ENCODE measurements around the gene TLE4. TPM values are rescaled to one million over a fixed set of nuclear protein-coding genes. Genes with fewer than 3 reads are reported as not detected.
"Not testable (repeated sequence)": the region's sequence is repeated elsewhere in the genome, so short reads cannot be mapped to it uniquely, and the experiment has no call there.

Gene TLE4
- polyA plus RNA-seq, 1 donor (not counting 4 experiments of a cell fraction or from before 2014, with no cell fraction given) = 14.7 TPM

GRCh38 chr9:79604149-79604548, 32.4 kb downstream of the TLE4 start:
- no peaks in the 10 kb centered on the region for H3K9me1 ChIP-seq (ENCODE audit: control insufficient read depth, extremely low read depth, insufficient read depth, low read length)
- no peaks in the 10 kb centered on the region for H4K20me1 ChIP-seq (ENCODE audit: control insufficient read depth, extremely low read depth, insufficient read depth, low read length)
- H3K79me2 ChIP-seq (ENCODE audit: control insufficient read depth, insufficient read depth, low read length) = peaks cover 1% of the 10 kb centered on the region
- H3K27me3 ChIP-seq (ENCODE audit: control insufficient read depth, extremely low read depth, insufficient read depth, low read length) = no peaks in the 10 kb centered on the region
- FAIRE-seq = no peak
- H3K27ac ChIP-seq (ENCODE audit: control insufficient read depth, insufficient read depth, low read length) = no peak overlapping the region
- H3K9ac ChIP-seq (ENCODE audit: control insufficient read depth, extremely low read depth, insufficient read depth, low read length) = no peak overlapping the region
- H3K4me3 ChIP-seq (ENCODE audit: control insufficient read depth in 2 of 3, extremely low read depth in 1 of 3, insufficient read depth in 2 of 3, low read depth in 1 of 3, low read length in 3 of 3) = no peak overlapping the region
- TF ChIP-seq CTCF (optimal IDR thresholded peaks at IDR 0.05 in 1 of 3, IDR thresholded peaks at IDR 0.05 in 1 of 3, conservative IDR thresholded peaks at IDR 0.05 in 1 of 3; ENCODE audit: extremely low read depth in 1 of 3, insufficient read depth in 2 of 3, low read length in 3 of 3) = no peak
- no peak for TF ChIP-seq EZH2 (IDR thresholded peaks at IDR 0.05; ENCODE audit: low read length)
- H3K4me2 ChIP-seq (ENCODE audit: control insufficient read depth, extremely low read depth, insufficient read depth, low read depth, low read length) = no peak overlapping the region
- no peaks in the 10 kb centered on the region for H3K36me3 ChIP-seq (ENCODE audit: control insufficient read depth in 2 of 2, extremely low read depth in 1 of 2, insufficient read depth in 2 of 2, low read length in 2 of 2)
- dilution Hi-C loops (cut with MboI; ENCODE audit: extremely low pct_ligation_motif_present, low sequenced_read_pairs) = no loop called here
- H2AFZ ChIP-seq (ENCODE audit: control insufficient read depth, low read length) = no peak overlapping the region
- no peak for DNase-seq (ENCODE audit: low read depth, low spot score)
- H3K4me1 ChIP-seq (ENCODE audit: control insufficient read depth, extremely low read depth, insufficient read depth, low read length) = no peaks in the 10 kb centered on the region
- no peaks in the 10 kb centered on the region for H3K9me3 ChIP-seq (ENCODE audit: control insufficient read depth, low read depth, low read length)

- peaks cover 1% of the 10 kb centered on the region for H3K79me2 ChIP-seq (ENCODE audit: control insufficient read depth, insufficient read depth, low read length)
- no peak overlapping the region for H3K4me2 ChIP-seq (ENCODE audit: control insufficient read depth, extremely low read depth, insufficient read depth, low read depth, low read length)
These were observed 33.3 kb downstream of the TLE4 start for GRCh38 chr9:79604921-79605562.

GRCh38 chr9:79606529-79606928, 34.8 kb downstream of the TLE4 start:
- H3K79me2 ChIP-seq (ENCODE audit: control insufficient read depth, insufficient read depth, low read length); H3K9me3 ChIP-seq (ENCODE audit: control insufficient read depth, low read depth, low read length); H4K20me1 ChIP-seq (ENCODE audit: control insufficient read depth, extremely low read depth, insufficient read depth, low read length); FAIRE-seq; dilution Hi-C loops (cut with MboI; ENCODE audit: extremely low pct_ligation_motif_present, low sequenced_read_pairs); H3K4me2 ChIP-seq (ENCODE audit: control insufficient read depth, extremely low read depth, insufficient read depth, low read depth, low read length); H3K4me1 ChIP-seq (ENCODE audit: control insufficient read depth, extremely low read depth, insufficient read depth, low read length); H3K27me3 ChIP-seq (ENCODE audit: control insufficient read depth, extremely low read depth, insufficient read depth, low read length); H3K27ac ChIP-seq (ENCODE audit: control insufficient read depth, insufficient read depth, low read length); H2AFZ ChIP-seq (ENCODE audit: control insufficient read depth, low read length); H3K36me3 ChIP-seq (ENCODE audit: control insufficient read depth in 2 of 2, extremely low read depth in 1 of 2, insufficient read depth in 2 of 2, low read length in 2 of 2); H3K4me3 ChIP-seq (ENCODE audit: control insufficient read depth in 2 of 3, extremely low read depth in 1 of 3, insufficient read depth in 2 of 3, low read depth in 1 of 3, low read length in 3 of 3); H3K9ac ChIP-seq (ENCODE audit: control insufficient read depth, extremely low read depth, insufficient read depth, low read length); DNase-seq (ENCODE audit: low read depth, low spot score); H3K9me1 ChIP-seq (ENCODE audit: control insufficient read depth, extremely low read depth, insufficient read depth, low read length): not testable (repeated sequence)

More at GRCh38 chr9:79604921-79605562, 33.3 kb downstream of the TLE4 start:
- Histone ChIP-seq H2AFZ (ENCODE audit: control insufficient read depth, low read length) (no peak overlapping the region), H3K9me1 (ENCODE audit: control insufficient read depth, extremely low read depth, insufficient read depth, low read length) (no peaks in the 10 kb centered on the region), H4K20me1 (ENCODE audit: control insufficient read depth, extremely low read depth, insufficient read depth, low read length) (no peaks in the 10 kb centered on the region), H3K27ac (ENCODE audit: control insufficient read depth, insufficient read depth, low read length) (no peak overlapping the region), H3K9me3 (ENCODE audit: control insufficient read depth, low read depth, low read length) (no peaks in the 10 kb centered on the region), H3K4me1 (ENCODE audit: control insufficient read depth, extremely low read depth, insufficient read depth, low read length) (no peaks in the 10 kb centered on the region), H3K27me3 (ENCODE audit: control insufficient read depth, extremely low read depth, insufficient read depth, low read length) (no peaks in the 10 kb centered on the region), H3K9ac (ENCODE audit: control insufficient read depth, extremely low read depth, insufficient read depth, low read length) (no peak overlapping the region), H3K36me3 (ENCODE audit: control insufficient read depth in 2 of 2, extremely low read depth in 1 of 2, insufficient read depth in 2 of 2, low read length in 2 of 2) (no peaks in the 10 kb centered on the region), H3K4me3 (ENCODE audit: control insufficient read depth in 2 of 3, extremely low read depth in 1 of 3, insufficient read depth in 2 of 3, low read depth in 1 of 3, low read length in 3 of 3) (no peak overlapping the region)
- dilution Hi-C loops (cut with MboI; ENCODE audit: extremely low pct_ligation_motif_present, low sequenced_read_pairs) = no loop called here
- no peak for TF ChIP-seq EZH2 (IDR thresholded peaks at IDR 0.05; ENCODE audit: low read length)
- TF ChIP-seq CTCF (optimal IDR thresholded peaks at IDR 0.05 in 1 of 3, IDR thresholded peaks at IDR 0.05 in 1 of 3, conservative IDR thresholded peaks at IDR 0.05 in 1 of 3; ENCODE audit: extremely low read depth in 1 of 3, insufficient read depth in 2 of 3, low read length in 3 of 3) = no peak
- no peak for DNase-seq (ENCODE audit: low read depth, low spot score)
- no peak for FAIRE-seq

All from keratinocyte (primary cell).